Measurements from ENCODE around the gene KLHL29.

- no peak for TF ChIP-seq EZH2phosphoT487 (IDR thresholded peaks at IDR 0.05; ENCODE audit: insufficient read depth, low read depth)
- no peak for TF ChIP-seq EZH2 (IDR thresholded peaks at IDR 0.05; ENCODE audit: insufficient read depth, poor library complexity, severe bottlenecking)
These were observed 240.7 kb downstream of the KLHL29 start for GRCh38 chr2:23625726-23626125.

Measured in GM23248 (cell line).